SJSA1 (cell line): Measurements from ENCODE around the gene PVALEF. TPM values are rescaled to one million over a fixed set of nuclear protein-coding genes. Genes with fewer than 3 reads are reported as not detected.

Experiments used
- DNase-seq, 2 experiments: peaks; one replicate each; pipeline ENCODE4 v3.0.0-alpha.2; 2015 to 2020; ENCODE audit warnings: low spot score in 2 of 2, low read depth in 1 of 2
- H3K27ac ChIP-seq: fragments of 250-450 bp; sonication (Bioruptor Pico); 2 replicates; pipeline ENCODE4 v1.5.1; 2020; ENCODE audit warnings: mild to moderate bottlenecking, moderate library complexity
- H3K27me3 ChIP-seq: fragments of 250-450 bp; sonication (Bioruptor Pico); replicated peaks from 2 replicates; pipeline ENCODE4 v1.5.1; 2020; ENCODE audit warnings: mild to moderate bottlenecking, moderate library complexity
- H3K36me3 ChIP-seq: fragments of 250-450 bp; sonication (Bioruptor Pico); 2 replicates; pipeline ENCODE4 v1.5.1; 2020; ENCODE audit warnings: mild to moderate bottlenecking
- H3K4me1 ChIP-seq: fragments of 250-450 bp; sonication (Bioruptor Pico); replicated peaks from 2 replicates; pipeline ENCODE4 v1.6.1; 2021; ENCODE audit warnings: mild to moderate bottlenecking
- H3K4me3 ChIP-seq: fragments of 250-450 bp; sonication (Bioruptor Pico); 2 replicates; pipeline ENCODE4 v1.5.1; 2020; ENCODE audit warnings: mild to moderate bottlenecking
- H3K9me3 ChIP-seq: fragments of 250-450 bp; sonication (Bioruptor Pico); replicated peaks from 2 replicates; pipeline ENCODE4 v1.5.1; 2020; ENCODE audit warnings: mild to moderate bottlenecking
- total RNA-seq: library from RNA; depleted of rRNA; stranded (reverse); fragments of >200 nt; shearing (Covaris generic); gene quantifications from 2 replicates; pipeline ENCODE4 v1.2.3, GENCODE V29; 2014; rRNA removed

Gene PVALEF
- total RNA-seq, 1 experiment from 2014 or later = not detected

DNA sequence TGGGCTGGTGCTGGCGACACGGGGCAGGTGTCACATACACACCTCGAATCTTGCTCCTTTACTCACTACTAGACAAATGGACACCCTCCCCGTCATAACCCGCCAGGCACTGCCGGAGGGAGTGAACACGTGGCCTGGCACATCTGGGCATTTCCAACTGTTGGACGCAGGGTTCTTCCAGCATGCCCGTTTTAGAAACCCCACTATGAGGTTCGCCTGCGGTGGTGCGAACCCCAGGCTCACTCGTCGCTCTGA lies 64.3 kb downstream of the PVALEF start:
- no peaks in the 10 kb centered on the region for H3K27me3 ChIP-seq

DNA sequence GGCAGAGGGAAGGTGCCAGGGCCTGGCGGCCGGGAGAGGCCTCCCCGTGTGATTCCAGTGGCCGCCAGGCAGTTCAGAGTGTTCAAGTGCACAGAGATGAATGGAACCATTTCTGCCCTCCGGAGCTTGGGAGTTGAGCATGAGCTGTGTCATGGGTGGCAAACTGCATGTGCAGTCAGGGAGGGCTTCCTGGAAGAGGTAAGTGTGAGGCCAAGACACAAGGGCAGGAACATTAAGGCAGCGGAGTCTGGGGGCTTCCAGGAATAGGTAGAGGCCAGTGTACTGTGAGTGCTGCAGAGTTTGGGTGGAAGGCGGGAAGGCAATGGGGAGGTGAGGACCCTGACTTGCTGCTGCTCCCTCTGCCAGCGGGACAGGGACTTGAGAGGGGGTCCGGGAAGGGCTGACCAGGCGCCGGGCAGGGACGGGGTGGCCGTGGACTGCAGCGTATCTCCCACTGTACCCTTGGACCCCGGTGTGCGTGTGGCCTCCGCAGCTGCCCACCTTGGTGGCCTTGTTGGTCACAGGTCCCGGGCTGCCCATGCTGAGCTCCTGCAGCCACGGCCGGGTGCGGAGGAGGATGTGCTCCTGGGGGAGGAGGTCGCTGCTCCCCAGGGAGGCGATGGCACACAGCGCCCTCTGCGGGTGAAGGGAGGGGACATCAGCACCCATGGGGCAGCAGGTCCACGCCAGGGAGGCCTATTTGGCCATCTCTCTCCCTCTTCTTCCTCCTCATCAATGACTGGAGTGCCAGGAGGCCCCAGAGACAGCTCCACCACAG lies 64.9 kb downstream of the PVALEF start:
- Histone ChIP-seq H3K27me3 (no peaks in the 10 kb centered on the region), H3K4me3 (no peak overlapping the region), H3K36me3 (peaks cover 53% of the 10 kb centered on the region), H3K4me1 (no peaks in the 10 kb centered on the region), H3K9me3 (no peaks in the 10 kb centered on the region; the same call in 1 of the 2 replicates), H3K27ac (no peak overlapping the region)
- DNase-seq = no peak

More for the DNA sequence above, 64.3 kb downstream of the PVALEF start:
- DNase-seq = no peak
- H3K4me1 ChIP-seq = no peaks in the 10 kb centered on the region
- no peak overlapping the region for H3K27ac ChIP-seq
- H3K36me3 ChIP-seq = peaks cover 53% of the 10 kb centered on the region
- H3K4me3 ChIP-seq = no peak overlapping the region
- no peaks in the 10 kb centered on the region; the same call in 1 of the 2 replicates for H3K9me3 ChIP-seq

DNA sequence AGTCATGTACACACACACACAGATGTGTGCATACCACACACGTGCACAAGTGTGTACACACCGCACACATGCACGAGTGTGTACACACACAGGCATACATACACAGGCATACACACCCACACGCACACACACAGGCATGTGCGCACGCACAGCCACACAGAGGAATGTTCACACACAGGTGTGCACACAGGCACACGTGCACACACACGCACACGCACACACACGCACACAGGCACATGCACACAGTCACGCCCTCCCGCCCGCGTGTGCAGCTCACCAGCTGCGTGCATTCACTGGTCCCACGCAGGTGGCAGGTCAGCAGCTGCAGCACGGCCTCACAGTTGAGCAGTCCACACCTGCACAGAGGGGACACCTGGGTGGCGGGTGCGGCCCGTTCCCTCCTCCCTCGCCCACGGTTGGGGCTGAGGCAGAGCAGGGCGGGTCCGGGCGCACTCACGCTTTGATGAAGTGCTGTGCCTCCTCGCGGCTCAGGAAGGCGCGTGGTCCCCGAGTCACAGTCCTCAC lies 65.9 kb downstream of the PVALEF start:
- no peak overlapping the region for H3K4me3 ChIP-seq
- no peak overlapping the region for H3K27ac ChIP-seq
- no peak for DNase-seq
- H3K36me3 ChIP-seq = peaks cover 58% of the 10 kb centered on the region
- no peaks in the 10 kb centered on the region for H3K4me1 ChIP-seq
- no peaks in the 10 kb centered on the region; the same call in 1 of the 2 replicates for H3K9me3 ChIP-seq
- H3K27me3 ChIP-seq = no peaks in the 10 kb centered on the region

DNA sequence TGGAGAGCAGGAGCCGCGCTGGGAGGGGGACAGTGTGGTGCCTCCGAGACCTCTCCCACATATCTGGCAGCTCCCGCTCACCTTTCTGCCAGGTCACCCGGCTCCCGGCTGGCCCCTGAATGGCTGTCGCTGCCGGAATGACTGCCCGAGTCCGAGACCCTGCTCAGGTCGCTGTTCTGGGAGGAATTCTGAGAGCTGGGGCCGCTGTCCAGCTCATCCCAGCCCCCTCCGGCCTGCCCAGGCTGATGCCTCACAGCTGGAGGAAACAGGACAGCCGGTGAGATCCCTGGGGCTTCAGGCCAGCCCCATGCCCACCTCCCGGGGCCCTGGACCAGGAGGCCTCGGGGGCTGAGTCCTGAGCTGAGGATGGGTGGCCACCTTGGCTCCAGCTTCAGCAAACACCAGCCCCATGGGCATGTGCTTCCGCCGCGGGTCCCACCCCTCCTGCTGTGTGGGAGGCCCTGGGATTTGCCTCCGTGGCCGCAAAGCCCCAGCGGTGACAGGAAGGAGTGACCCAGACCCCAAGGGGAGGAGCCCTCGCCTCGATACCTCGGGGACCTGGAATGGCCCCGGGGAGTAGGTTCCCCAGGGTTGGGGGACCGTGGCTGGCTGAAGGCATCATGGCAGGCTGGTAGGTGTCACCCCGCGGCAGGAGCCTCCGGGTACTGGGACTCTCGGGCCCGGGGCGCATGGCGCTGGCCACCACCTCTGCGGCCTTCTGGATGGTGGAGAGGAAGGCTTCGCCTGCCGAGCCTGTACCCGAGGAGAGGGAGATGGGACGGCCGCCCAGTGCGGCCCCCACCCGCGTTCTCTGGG lies 66.7 kb downstream of the PVALEF start:
- Histone ChIP-seq H3K4me3 (no peak overlapping the region), H3K27me3 (no peaks in the 10 kb centered on the region), H3K27ac (no peak overlapping the region), H3K4me1 (no peaks in the 10 kb centered on the region), H3K36me3 (peaks cover 58% of the 10 kb centered on the region), H3K9me3 (no peaks in the 10 kb centered on the region; the same call in 1 of the 2 replicates)
- no peak for DNase-seq

Other genes with a start within 250 kb of the PVALEF start
- 20.9 and 26.3 TPM in 2 replicates for gene CHMP6, start 173.7 kb upstream of the PVALEF start, total RNA-seq
- 37.6 and 59.5 TPM in 2 replicates for gene BAIAP2, start 130.4 kb upstream of the PVALEF start, total RNA-seq
- gene AATK, start 714 bp downstream of the PVALEF start, total RNA-seq = 0.18 TPM in 1 of 2 replicates, not detected in the other
- gene CEP131, start 57.5 kb downstream of the PVALEF start, total RNA-seq = 31.7 and 38.2 TPM in 2 replicates
- 20.4 and 27.1 TPM in 2 replicates for gene TEPSIN, start 73.5 kb downstream of the PVALEF start, total RNA-seq
- 74.0 and 126 TPM in 2 replicates for gene NDUFAF8, start 73.8 kb downstream of the PVALEF start, total RNA-seq
- 81.4 and 109 TPM in 2 replicates for gene SLC38A10, start 129.8 kb downstream of the PVALEF start, total RNA-seq
- 5.7 and 6.6 TPM in 2 replicates for gene BAHCC1, start 229.9 kb downstream of the PVALEF start, total RNA-seq